HFF-Myc (cell line): Measurements from ENCODE around the gene PPP6R3.

Source experiments
- DNase-seq: peaks from one replicate; pipeline ENCODE4 v3.0.0-alpha.2; 2011; ENCODE audit warnings: low read depth; ENCODE audit errors: extremely low read depth
- H3K4me3 ChIP-seq: replicated peaks from 2 replicates; pipeline ENCODE4 v1.5.1; 2011; ENCODE audit warnings: low read depth, mild to moderate bottlenecking, control low read depth, low read length
- CTCF ChIP-seq: IDR thresholded peaks from 2 replicates; pipeline ENCODE4 v1.5.1; 2012; ENCODE audit warnings: mild to moderate bottlenecking, low read depth, low read length, control low read depth; ENCODE audit errors: missing control alignments

The PPP6R3 gene

GRCh38 chr11:68589547-68590216 lies 129.1 kb downstream of the PPP6R3 start:
- TF ChIP-seq CTCF = no peak
- H3K4me3 ChIP-seq = no peak overlapping the region
- DNase-seq = no peak

GRCh38 chr11:68591719-68592118 lies 131.2 kb downstream of the PPP6R3 start:
- H3K4me3 ChIP-seq = no peak overlapping the region
- DNase-seq = no peak
- TF ChIP-seq CTCF = no peak

GRCh38 chr11:68593441-68593840 lies 132.9 kb downstream of the PPP6R3 start:
- H3K4me3 ChIP-seq = no peak overlapping the region
- no peak for DNase-seq
- no peak for TF ChIP-seq CTCF

GRCh38 chr11:68594123-68594522 lies 133.6 kb downstream of the PPP6R3 start:
- DNase-seq = no peak
- no peak overlapping the region for H3K4me3 ChIP-seq
- TF ChIP-seq CTCF = no peak

- TF ChIP-seq CTCF = no peak
- no peak overlapping the region for H3K4me3 ChIP-seq
- DNase-seq = no peak
These were observed 135.7 kb downstream of the PPP6R3 start for GRCh38 chr11:68596231-68596630.

GRCh38 chr11:68598816-68599653 lies 138.5 kb downstream of the PPP6R3 start:
- no peak for TF ChIP-seq CTCF
- H3K4me3 ChIP-seq = no peak overlapping the region
- no peak for DNase-seq

GRCh38 chr11:68601147-68601546 lies 140.6 kb downstream of the PPP6R3 start:
- DNase-seq = no peak
- no peak overlapping the region for H3K4me3 ChIP-seq
- no peak for TF ChIP-seq CTCF
